Measurements from ENCODE around the gene LYAR.

LYAR gene

GRCh38 chr4:4289941-4290850 is at the start of gene LYAR, which contains the start of gene ZBTB49:
Gene LYAR, minus strand, starts transcription at chr4:4290154. Its CDS starts 6,412 bp downstream, at chr4:4283742.
Gene ZBTB49, plus strand, starts transcription at chr4:4290251. Its CDS starts 9,695 bp downstream, at chr4:4299946.
- DNase-seq = peak; percentile 99

- DNase-seq = no peak
These were observed 49.6 kb upstream of the LYAR start for GRCh38 chr4:4339504-4340085.

- no peak for DNase-seq
These were observed 48.5 kb upstream of the LYAR start for GRCh38 chr4:4338210-4339001.

GRCh38 chr4:4334798-4335520 is 45.0 kb upstream of the LYAR start:
- peak; percentile 76 for DNase-seq

GRCh38 chr4:4333265-4333706 is 43.3 kb upstream of the LYAR start:
- DNase-seq = no peak

GRCh38 chr4:4332529-4332928 is 42.6 kb upstream of the LYAR start:
- DNase-seq = no peak

- DNase-seq = no peak
These were observed 40.8 kb upstream of the LYAR start for GRCh38 chr4:4330794-4331193.

GRCh38 chr4:4329496-4329895 is 39.5 kb upstream of the LYAR start:
- DNase-seq = no peak

- no peak for DNase-seq
These were observed 38.9 kb upstream of the LYAR start for GRCh38 chr4:4328840-4329239.

GRCh38 chr4:4328206-4328605 is 38.3 kb upstream of the LYAR start:
- DNase-seq = no peak

GRCh38 chr4:4327652-4328121 is 37.7 kb upstream of the LYAR start:
- no peak for DNase-seq

- DNase-seq = no peak
These were observed 36.2 kb upstream of the LYAR start for GRCh38 chr4:4326166-4326565.

- no peak for DNase-seq
These were observed 35.4 kb upstream of the LYAR start for GRCh38 chr4:4325321-4325720.

GRCh38 chr4:4323705-4324534 is 34.0 kb upstream of the LYAR start:
- DNase-seq = no peak

- DNase-seq = no peak
These were observed 32.2 kb upstream of the LYAR start for GRCh38 chr4:4321951-4322688.

GRCh38 chr4:4320951-4321714 is 31.2 kb upstream of the LYAR start:
- DNase-seq = no peak

- no peak for DNase-seq
These were observed 30.6 kb upstream of the LYAR start for GRCh38 chr4:4320528-4320927.

GRCh38 chr4:4317496-4318232 is 27.7 kb upstream of the LYAR start:
- no peak for DNase-seq

- no peak for DNase-seq
These were observed 26.2 kb upstream of the LYAR start for GRCh38 chr4:4316150-4316495.
